Activated naive CD4-positive, alpha-beta T cell treated with anti-CD3 and anti-CD28 coated beads, Interleukin-2, amount 50 U/mL, for 24 hours (primary cell): Measurements from ENCODE around the gene FGFBP3.
A peak's percentile ranks its signal among the peaks of the same experiment; 100 is the strongest.
"Not testable (repeated sequence)": the region's sequence is repeated elsewhere in the genome, so short reads cannot be mapped to it uniquely, and the experiment has no call there.

Experiments used
- H3K27ac Mint-ChIP-seq: one replicate; pipeline ENCODE4 v1.8.0; 2021; ENCODE audit warnings: mild to moderate bottlenecking, mixed read lengths
- H3K27me3 Mint-ChIP-seq: one replicate; pipeline ENCODE4 v1.8.0; 2021; ENCODE audit warnings: mixed read lengths
- H3K36me3 Mint-ChIP-seq: one replicate; pipeline ENCODE4 v1.8.0; 2021; ENCODE audit warnings: mixed read lengths
- H3K4me1 Mint-ChIP-seq: one replicate; pipeline ENCODE4 v1.8.0; 2021; ENCODE audit warnings: mixed read lengths
- H3K4me3 Mint-ChIP-seq: one replicate; pipeline ENCODE4 v1.8.0; 2021; ENCODE audit warnings: mild to moderate bottlenecking, mixed read lengths
- H3K9me3 Mint-ChIP-seq: one replicate; pipeline ENCODE4 v1.8.0; 2021; ENCODE audit warnings: mixed read lengths

Gene FGFBP3

DNA sequence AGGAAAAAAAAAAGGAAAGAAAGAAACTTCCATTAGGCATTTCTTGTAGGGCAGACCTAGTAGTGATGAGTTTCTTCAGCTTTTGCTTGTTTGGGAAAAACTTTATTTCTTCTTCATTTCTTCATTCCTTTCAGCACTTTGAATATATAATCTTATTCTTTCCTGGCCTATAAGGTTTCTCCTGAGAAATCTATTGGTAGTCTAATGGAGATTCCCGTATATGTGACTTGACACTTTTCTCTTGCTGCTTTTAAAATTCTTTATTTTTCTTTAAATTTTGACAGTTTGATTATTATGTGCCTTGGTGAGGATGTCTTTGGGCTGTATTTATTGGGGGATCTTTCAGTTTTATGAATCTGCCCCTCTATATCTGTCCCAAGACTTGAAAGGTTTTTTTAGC, 10.4 kb upstream of the FGFBP3 start:
- H3K9me3 Mint-ChIP-seq, result no peaks in the 10 kb centered on the region
- no peak overlapping the region for H3K4me3 Mint-ChIP-seq
- H3K4me1 Mint-ChIP-seq, result peaks cover 12% of the 10 kb centered on the region
- H3K27ac Mint-ChIP-seq, result no peak overlapping the region
- no peaks in the 10 kb centered on the region for H3K36me3 Mint-ChIP-seq
- peaks cover 19% of the 10 kb centered on the region for H3K27me3 Mint-ChIP-seq

- peaks cover 8% of the 10 kb centered on the region for H3K27me3 Mint-ChIP-seq
- H3K4me1 Mint-ChIP-seq, result peaks cover 25% of the 10 kb centered on the region
Measured at GRCh38 chr10:91910467-91910866, 1.2 kb upstream of the FGFBP3 start.

DNA sequence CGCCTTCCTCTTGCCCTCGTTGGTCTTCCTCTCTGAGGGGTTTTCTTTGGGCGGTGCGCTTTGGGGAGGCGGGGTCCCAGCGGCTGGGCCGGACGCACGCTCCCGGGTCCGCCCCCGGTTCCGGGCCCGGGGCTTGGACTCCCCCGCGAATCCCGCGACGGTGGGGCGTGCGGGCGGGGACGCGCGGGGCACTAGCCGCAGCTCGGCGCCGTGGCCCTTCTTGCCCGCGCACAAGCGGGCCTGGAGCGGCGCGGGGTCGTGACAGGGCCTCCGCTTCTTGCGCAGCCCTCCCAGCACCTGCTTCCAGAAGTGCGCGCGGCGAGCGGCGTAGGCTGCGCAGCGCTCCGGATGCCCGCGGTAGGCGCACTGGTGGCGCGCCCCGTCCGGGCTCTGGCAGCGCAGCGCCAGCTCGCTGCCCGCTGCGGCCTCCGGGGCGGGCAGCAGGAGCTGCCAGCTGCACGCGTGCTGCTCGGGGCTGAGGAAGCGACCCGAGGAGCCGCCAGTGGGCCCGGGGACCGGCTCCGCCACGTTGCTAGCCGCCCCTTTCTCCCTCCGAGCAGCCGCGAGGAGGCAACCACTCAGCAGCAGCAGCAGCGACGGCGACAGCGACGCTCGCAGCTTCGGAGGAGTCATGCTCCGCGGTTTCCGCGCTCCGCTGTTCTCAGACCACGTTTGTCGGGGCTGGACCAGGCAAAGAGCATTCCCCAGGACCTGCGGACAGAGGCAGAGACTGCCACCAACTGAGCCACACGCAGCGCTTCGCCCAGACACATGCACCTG, 759 bp downstream of the FGFBP3 start:
- Mint-ChIP-seq H3K36me3 (no peaks in the 10 kb centered on the region), H3K27ac (peak overlapping the region; percentile 94), H3K9me3 (no peaks in the 10 kb centered on the region), H3K27me3 (peaks cover 7% of the 10 kb centered on the region), H3K4me3 (peak overlapping the region; percentile 93), H3K4me1 (peaks cover 25% of the 10 kb centered on the region)

More at GRCh38 chr10:91910467-91910866, 1.2 kb upstream of the FGFBP3 start:
- no peaks in the 10 kb centered on the region for H3K36me3 Mint-ChIP-seq
- no peak overlapping the region for H3K4me3 Mint-ChIP-seq
- H3K27ac Mint-ChIP-seq, result no peak overlapping the region
- H3K9me3 Mint-ChIP-seq, result no peaks in the 10 kb centered on the region

DNA sequence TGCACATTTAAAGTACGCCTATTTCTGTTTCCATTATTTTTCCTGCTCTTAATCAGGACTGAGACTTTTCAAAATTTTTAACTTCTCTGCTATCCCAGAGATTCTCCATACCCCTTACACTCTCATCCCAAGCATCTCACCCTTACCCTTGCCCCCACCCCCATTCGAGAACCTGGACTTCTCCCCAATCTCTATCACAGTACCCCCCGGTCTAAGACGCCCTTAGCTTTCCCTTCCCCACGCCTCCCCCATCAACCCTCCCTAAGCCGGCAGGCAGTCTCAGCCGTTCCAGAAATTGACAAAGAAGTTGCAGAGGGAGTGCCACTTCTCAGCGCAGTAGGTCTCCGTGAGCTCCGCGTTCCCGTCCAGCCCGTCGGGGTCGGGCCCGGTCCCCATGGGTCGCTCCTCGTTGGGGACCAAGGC, 1.4 kb downstream of the FGFBP3 start:
- Mint-ChIP-seq H3K4me3 (peak overlapping the region; percentile 89), H3K4me1 (peaks cover 25% of the 10 kb centered on the region), H3K27ac (peak overlapping the region; percentile 53), H3K36me3 (no peaks in the 10 kb centered on the region), H3K27me3 (peaks cover 2% of the 10 kb centered on the region), H3K9me3 (no peaks in the 10 kb centered on the region)

DNA sequence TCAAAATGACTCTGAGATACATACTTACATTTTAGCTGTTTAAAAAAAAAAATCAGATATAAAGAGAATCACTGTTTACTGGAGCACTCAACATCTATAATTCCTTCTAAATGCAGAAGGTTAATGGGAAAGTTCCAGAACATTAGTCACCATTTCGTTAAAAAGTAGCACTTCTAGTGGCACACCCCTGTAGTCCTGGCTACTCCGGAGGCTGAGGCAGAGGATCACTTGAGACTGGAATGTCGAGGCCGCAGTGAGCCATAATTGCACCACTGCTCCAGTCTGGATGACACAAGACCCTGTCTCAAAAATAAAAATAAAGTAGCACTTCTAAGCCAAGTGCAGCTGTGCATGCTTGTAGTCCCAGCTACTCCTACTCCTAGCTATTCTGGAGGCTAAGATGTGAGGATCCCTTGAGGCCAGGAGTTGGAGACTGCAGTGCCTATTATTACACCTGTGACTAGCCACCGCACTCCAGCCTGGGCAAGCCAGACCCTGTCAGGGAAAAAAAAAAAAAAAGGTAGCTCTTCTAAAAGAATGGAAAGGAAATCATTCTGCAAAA, 2.2 kb downstream of the FGFBP3 start:
- Mint-ChIP-seq H3K4me1 (peaks cover 32% of the 10 kb centered on the region), H3K27me3 (no peaks in the 10 kb centered on the region), H3K36me3 (no peaks in the 10 kb centered on the region), H3K9me3 (no peaks in the 10 kb centered on the region), H3K4me3 (peak overlapping the region; percentile 89), H3K27ac (peak overlapping the region; percentile 53)

- Mint-ChIP-seq H3K27me3 (no peaks in the 10 kb centered on the region), H3K27ac (peak overlapping the region; percentile 78), H3K36me3 (no peaks in the 10 kb centered on the region), H3K4me1 (peaks cover 27% of the 10 kb centered on the region), H3K4me3 (peak overlapping the region; percentile 51), H3K9me3 (no peaks in the 10 kb centered on the region)
Measured at GRCh38 chr10:91901784-91902677, 7.3 kb downstream of the FGFBP3 start.

GRCh38 chr10:91897421-91897820, 11.9 kb downstream of the FGFBP3 start:
- peaks cover 16% of the 10 kb centered on the region for H3K4me1 Mint-ChIP-seq
- no peak overlapping the region for H3K27ac Mint-ChIP-seq
- no peaks in the 10 kb centered on the region for H3K36me3 Mint-ChIP-seq
- no peaks in the 10 kb centered on the region for H3K9me3 Mint-ChIP-seq
- no peak overlapping the region for H3K4me3 Mint-ChIP-seq
- H3K27me3 Mint-ChIP-seq, result peaks cover 1% of the 10 kb centered on the region

DNA sequence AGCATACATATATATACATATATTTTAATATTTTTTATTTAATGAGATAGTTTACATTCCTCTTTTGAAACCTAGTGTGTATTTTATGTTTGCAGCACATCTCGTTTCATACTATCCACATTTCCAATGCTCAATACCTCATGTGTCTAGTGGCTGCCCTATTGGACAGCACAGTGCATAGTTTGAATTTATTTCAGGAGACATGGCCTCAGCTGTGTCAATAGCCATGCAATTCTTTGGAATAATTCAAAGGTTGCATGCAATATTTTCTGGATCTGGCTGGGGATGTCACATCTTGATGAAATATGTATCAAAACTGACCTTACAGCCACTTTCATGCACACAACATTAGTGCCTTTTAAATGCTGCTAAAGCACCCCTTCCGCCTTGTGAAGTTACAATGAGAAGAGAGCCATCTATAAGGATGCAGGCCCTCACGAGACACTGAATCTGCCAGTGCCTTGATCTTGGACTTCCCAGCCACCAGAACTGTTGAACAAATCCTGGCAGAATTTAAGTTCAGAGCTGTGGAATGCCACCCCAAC, 13.0 kb downstream of the FGFBP3 start:
- H3K4me1 Mint-ChIP-seq, result peaks cover 4% of the 10 kb centered on the region
- no peak overlapping the region for H3K4me3 Mint-ChIP-seq
- no peaks in the 10 kb centered on the region for H3K36me3 Mint-ChIP-seq
- H3K9me3 Mint-ChIP-seq, result no peaks in the 10 kb centered on the region
- no peak overlapping the region for H3K27ac Mint-ChIP-seq
- H3K27me3 Mint-ChIP-seq, result peaks cover 1% of the 10 kb centered on the region

- H3K36me3 Mint-ChIP-seq, H3K4me3 Mint-ChIP-seq, H3K27me3 Mint-ChIP-seq, H3K4me1 Mint-ChIP-seq, H3K27ac Mint-ChIP-seq, H3K9me3 Mint-ChIP-seq: not testable (repeated sequence)
Measured at GRCh38 chr10:91894261-91894685, 15.0 kb downstream of the FGFBP3 start.

DNA sequence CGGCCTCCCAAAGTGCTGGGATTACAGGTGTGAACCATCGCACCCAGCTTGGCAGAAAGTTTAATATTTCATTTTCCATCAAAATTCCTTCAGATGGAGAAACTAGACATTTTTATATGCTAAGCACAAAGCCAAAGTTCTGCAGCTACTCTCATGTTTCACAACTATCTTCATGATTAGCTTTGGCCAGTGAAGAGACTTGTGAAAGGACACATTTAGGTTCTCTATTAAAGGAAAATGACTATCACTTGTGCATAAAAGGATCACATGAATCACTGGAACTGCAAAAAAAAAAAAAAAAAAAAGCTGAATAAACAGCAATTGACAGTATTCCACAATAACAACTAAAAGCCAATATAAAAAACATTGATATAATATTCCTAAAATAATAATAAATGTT, 16.2 kb downstream of the FGFBP3 start:
- H3K4me3 Mint-ChIP-seq, result no peak overlapping the region
- H3K27ac Mint-ChIP-seq, result no peak overlapping the region
- no peaks in the 10 kb centered on the region for H3K9me3 Mint-ChIP-seq
- peaks cover 2% of the 10 kb centered on the region for H3K27me3 Mint-ChIP-seq
- no peaks in the 10 kb centered on the region for H3K36me3 Mint-ChIP-seq
- H3K4me1 Mint-ChIP-seq, result peaks cover 4% of the 10 kb centered on the region

- H3K4me1 Mint-ChIP-seq, result peaks cover 11% of the 10 kb centered on the region
- H3K36me3 Mint-ChIP-seq, result no peaks in the 10 kb centered on the region
- peaks cover 2% of the 10 kb centered on the region for H3K27me3 Mint-ChIP-seq
- no peaks in the 10 kb centered on the region for H3K9me3 Mint-ChIP-seq
- H3K27ac Mint-ChIP-seq, result no peak overlapping the region
- H3K4me3 Mint-ChIP-seq, result no peak overlapping the region
Measured at GRCh38 chr10:91891125-91892001, 17.9 kb downstream of the FGFBP3 start.

DNA sequence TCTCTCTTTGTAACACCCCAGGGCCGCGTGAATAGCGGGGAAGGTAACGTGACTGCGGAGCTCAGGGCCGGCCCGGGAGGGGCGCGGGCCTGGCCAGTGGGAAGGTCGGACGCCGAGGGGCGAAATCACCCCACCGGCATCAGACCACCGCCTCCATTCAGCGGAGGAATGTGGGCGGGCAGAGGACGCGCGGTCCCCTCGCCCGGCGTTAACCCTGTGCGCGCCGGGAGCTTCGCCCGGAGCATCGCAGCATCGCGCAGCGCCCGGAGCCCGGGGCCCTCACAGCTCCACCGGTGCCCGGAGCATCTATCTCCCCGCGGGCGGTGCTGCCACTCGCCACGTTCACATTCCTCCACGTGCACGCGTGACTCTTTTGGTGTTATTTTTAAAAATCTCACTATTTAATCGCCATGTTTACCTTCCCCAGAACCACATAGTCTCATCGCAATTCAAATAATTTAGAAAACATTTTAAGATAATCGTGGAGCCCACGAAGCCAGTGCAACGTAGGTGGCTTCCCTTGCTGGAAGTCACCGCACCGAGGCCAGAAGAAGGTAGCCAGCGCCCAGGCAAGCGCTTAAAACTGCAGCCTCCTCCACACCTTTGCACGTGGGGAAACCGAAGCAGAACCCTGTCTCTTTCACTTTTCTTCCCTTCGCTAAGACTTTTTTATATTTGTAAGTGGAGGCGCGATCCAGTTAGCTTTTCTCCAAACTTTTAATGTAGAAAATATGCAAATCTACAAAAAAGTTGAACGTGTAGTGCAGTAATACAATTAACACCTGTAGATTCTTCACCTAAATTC, 21.8 kb downstream of the FGFBP3 start:
- Mint-ChIP-seq H3K27me3 (peaks cover 1% of the 10 kb centered on the region), H3K9me3 (no peaks in the 10 kb centered on the region), H3K4me3 (peak overlapping the region; percentile 90), H3K27ac (peak overlapping the region; percentile 56), H3K4me1 (peaks cover 11% of the 10 kb centered on the region), H3K36me3 (no peaks in the 10 kb centered on the region)

GRCh38 chr10:91886954-91887271, 22.4 kb downstream of the FGFBP3 start:
- Mint-ChIP-seq H3K27me3 (peaks cover 1% of the 10 kb centered on the region), H3K4me3 (peak overlapping the region; percentile 90), H3K4me1 (peaks cover 11% of the 10 kb centered on the region), H3K9me3 (no peaks in the 10 kb centered on the region), H3K36me3 (no peaks in the 10 kb centered on the region), H3K27ac (no peak overlapping the region)

DNA sequence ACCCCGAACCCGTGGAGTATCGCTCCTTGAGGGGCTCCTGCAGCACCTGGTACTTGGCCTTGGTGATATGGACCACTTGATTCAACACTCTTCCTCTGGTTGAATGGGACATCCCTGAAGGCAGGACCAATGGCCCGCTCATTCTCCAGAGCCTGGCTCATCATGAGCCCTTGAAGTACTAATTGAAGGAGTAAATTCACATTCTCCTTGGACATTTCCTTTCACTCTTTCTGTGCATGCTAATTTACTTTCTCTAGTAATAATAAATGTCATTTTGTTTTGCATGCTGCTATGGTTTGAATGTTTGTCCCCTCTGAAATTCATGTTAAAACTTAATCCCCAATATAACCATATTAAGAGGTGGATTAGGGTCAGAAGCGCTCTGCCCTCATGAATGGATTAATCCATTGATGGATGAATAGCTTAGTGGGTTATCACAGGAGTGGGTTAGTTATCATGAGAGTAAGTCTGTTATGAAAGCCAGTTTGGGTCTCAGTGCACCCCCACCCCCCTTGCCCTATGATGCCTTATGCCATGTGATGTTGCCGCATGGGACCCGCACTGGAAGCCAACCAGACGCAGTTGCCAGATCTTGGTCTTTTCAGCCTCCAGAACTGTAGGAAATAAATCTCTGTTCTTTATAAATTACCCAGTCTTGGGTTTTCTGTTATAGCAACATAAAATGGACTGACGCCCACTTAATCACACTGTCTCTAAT, 23.8 kb downstream of the FGFBP3 start:
- Mint-ChIP-seq H3K9me3 (no peaks in the 10 kb centered on the region), H3K27ac (no peak overlapping the region), H3K4me3 (no peak overlapping the region), H3K36me3 (no peaks in the 10 kb centered on the region), H3K4me1 (peaks cover 11% of the 10 kb centered on the region), H3K27me3 (peaks cover 1% of the 10 kb centered on the region)
